NB4 (cell line): ENCODE data around the gene NT5E.

Source experiments
- DNase-seq: peaks from one replicate; pipeline ENCODE4 v3.0.0; 2010; ENCODE audit warnings: low read depth
- H3K4me3 ChIP-seq: one replicate; pipeline ENCODE4 v1.5.1; 2011; ENCODE audit warnings: mild to moderate bottlenecking, low read depth, low read length, moderate library complexity
- MYC ChIP-seq: IDR thresholded peaks from 2 replicates; pipeline ENCODE4 v1.6.1; 2011; ENCODE audit warnings: low read depth, low read length
- POLR2A ChIP-seq: IDR thresholded peaks from 2 replicates; pipeline ENCODE4 v1.6.1; 2011; ENCODE audit warnings: mild to moderate bottlenecking; ENCODE audit not compliant: insufficient read length; ENCODE audit errors: extremely low read depth
- TF ChIP-seq, protein P1 (sequence below): IDR thresholded peaks from 2 replicates; pipeline ENCODE4 v1.6.1; 2011; ENCODE audit warnings: low read depth, low read length
- TF ChIP-seq, protein P2 (sequence below): IDR thresholded peaks from one replicate; pipeline ENCODE4 v1.5.1; 2012; ENCODE audit warnings: low read depth, low read length

The NT5E gene

DNA sequence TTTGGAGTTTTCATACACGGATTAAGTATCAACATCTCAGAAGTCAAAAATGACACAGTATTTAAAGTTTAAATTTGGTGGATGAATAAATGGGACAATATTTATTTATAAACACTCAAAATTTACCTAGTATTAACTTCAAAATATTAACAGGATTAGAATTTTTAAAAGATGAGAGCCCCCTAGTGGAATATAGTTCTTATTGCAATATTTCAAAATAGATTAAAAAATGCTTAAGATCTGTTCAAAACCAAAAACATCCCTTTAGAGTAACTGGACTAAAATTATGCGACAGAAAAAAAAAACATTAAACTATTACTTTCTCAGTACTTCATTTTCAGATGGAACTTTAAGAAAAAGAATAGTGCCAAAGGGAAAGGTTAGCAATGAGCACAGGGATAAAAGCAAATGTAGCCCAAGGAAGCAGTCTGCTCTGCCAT is 87.2 kb downstream of the NT5E start:
- DNase-seq, result peak; percentile 6
- TF ChIP-seq, protein P1, sequence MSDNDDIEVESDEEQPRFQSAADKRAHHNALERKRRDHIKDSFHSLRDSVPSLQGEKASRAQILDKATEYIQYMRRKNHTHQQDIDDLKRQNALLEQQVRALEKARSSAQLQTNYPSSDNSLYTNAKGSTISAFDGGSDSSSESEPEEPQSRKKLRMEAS, result no peak
- TF ChIP-seq POLR2A, result no peak
- TF ChIP-seq, protein P2, sequence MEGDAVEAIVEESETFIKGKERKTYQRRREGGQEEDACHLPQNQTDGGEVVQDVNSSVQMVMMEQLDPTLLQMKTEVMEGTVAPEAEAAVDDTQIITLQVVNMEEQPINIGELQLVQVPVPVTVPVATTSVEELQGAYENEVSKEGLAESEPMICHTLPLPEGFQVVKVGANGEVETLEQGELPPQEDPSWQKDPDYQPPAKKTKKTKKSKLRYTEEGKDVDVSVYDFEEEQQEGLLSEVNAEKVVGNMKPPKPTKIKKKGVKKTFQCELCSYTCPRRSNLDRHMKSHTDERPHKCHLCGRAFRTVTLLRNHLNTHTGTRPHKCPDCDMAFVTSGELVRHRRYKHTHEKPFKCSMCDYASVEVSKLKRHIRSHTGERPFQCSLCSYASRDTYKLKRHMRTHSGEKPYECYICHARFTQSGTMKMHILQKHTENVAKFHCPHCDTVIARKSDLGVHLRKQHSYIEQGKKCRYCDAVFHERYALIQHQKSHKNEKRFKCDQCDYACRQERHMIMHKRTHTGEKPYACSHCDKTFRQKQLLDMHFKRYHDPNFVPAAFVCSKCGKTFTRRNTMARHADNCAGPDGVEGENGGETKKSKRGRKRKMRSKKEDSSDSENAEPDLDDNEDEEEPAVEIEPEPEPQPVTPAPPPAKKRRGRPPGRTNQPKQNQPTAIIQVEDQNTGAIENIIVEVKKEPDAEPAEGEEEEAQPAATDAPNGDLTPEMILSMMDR, result no peak
- no peak for TF ChIP-seq MYC
- H3K4me3 ChIP-seq, result no peak overlapping the region

DNA sequence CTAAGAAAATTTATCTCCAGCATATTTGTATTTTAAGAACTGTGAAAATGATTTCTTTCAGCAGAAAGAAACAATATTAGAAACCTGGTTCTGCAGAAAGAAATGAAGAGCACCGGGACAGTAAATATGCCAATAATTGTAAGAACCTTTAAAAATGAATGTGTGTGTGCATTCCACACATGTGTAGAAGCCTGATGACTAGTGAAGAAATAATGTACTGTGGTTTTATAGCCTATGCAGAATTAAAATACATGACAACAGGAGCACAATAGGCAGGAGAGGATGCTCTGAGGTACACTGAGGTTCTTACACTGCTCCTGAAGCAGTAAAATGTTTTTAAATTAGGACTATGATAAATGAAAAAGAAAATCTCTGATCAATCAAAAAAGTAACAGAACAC is 94.9 kb downstream of the NT5E start:
- TF ChIP-seq, protein P1, result no peak
- TF ChIP-seq, protein P2, result no peak
- TF ChIP-seq MYC (no peak), POLR2A (no peak)
- no peak overlapping the region for H3K4me3 ChIP-seq
- DNase-seq, result no peak
